Measurements from ENCODE around the gene USP49.

The USP49 gene

GRCh38 chr6:41757271-41757670, 137.9 kb downstream of the USP49 start:
- no peak for DNase-seq (ENCODE audit: low read depth)

GRCh38 chr6:41756354-41756753, 138.8 kb downstream of the USP49 start:
- no peak for DNase-seq (ENCODE audit: low read depth)

GRCh38 chr6:41755895-41756294, 139.3 kb downstream of the USP49 start:
- DNase-seq (ENCODE audit: low read depth) = no peak

GRCh38 chr6:41750374-41750773, 144.8 kb downstream of the USP49 start:
- no peak for DNase-seq (ENCODE audit: low read depth)

GRCh38 chr6:41748542-41748941, 146.6 kb downstream of the USP49 start:
- peak; percentile 29 for DNase-seq (ENCODE audit: low read depth)

GRCh38 chr6:41748102-41748477, 147.1 kb downstream of the USP49 start:
- no peak for DNase-seq (ENCODE audit: low read depth)

- no peak for DNase-seq (ENCODE audit: low read depth)
These were observed 147.7 kb downstream of the USP49 start, which contains the start of gene PGC for GRCh38 chr6:41747256-41748101. TSS of gene PGC (minus strand) at chr6:41747397. CDS start at chr6:41747334, 63 bp downstream.

GRCh38 chr6:41746107-41746506, 149.1 kb downstream of the USP49 start:
- DNase-seq (ENCODE audit: low read depth) = no peak

- DNase-seq (ENCODE audit: low read depth) = no peak
These were observed 150.9 kb downstream of the USP49 start for GRCh38 chr6:41744236-41744787.

GRCh38 chr6:41743406-41744235, 151.6 kb downstream of the USP49 start:
- DNase-seq (ENCODE audit: low read depth) = no peak

GRCh38 chr6:41741625-41742490, 153.3 kb downstream of the USP49 start:
- DNase-seq (ENCODE audit: low read depth) = no peak

GRCh38 chr6:41740366-41741162, 154.6 kb downstream of the USP49 start:
- DNase-seq (ENCODE audit: low read depth) = no peak

Measured in iris pigment epithelial cell (primary cell).